T follicular helper cell (primary cell): ENCODE measurements around the gene ECHDC3.

ENCODE experiments used
- DNase-seq: peaks from one replicate; pipeline ENCODE4 v3.0.0-alpha.2; 2020; ENCODE audit warnings: low read depth

Gene ECHDC3

DNA sequence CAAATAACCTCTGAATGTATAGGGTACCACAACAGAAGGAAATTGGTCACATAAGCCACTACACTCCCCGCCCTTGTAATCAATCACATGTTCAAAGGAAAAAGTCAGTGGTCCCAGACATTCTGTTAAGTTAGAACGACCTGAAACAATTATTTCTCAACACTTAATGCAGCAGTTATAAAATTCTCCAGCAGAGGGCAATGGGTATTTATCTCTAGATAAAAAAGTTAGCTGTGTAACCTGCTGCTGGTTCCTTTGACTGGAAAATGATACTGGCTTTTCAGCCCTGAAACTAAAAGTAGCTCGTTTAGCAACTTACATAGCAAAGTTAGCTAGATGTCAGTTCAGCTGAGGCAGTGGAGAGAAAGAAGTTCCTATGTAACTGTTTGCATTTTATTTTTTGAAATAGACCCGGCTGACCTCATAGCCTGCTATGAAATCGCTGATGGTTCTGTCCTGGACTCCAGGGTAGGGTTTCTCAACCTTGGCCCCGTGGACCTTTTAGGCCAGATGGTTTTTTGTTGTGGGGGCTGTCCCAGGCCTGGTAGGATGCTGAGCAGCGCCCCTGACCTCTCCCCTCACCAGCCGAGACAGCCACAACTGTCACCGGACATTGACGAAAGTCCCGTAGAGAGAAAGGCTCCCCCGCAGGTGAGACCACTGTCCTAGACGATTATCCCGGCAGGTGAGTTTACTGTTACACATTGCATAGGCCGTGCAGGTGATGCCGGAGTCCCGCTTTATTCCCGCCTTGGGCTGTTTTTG lies 40.8 kb downstream of the ECHDC3 start:
- DNase-seq: no peak

DNA sequence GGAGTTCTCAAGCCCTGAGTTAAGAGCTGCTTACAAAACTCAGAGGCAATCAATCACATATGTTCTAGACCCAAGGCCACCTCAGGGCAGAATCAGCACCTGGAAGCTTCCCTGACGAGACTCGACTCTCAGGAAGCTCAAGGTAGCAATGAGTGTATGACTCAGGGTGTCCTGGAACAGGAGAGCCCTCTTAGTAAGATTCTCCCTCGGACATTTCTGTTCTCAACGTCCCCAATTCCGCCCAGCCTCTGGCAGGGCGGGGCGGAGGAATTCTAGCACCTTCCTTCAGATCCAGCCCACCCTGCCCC lies 41.3 kb downstream of the ECHDC3 start:
- DNase-seq: no peak

DNA sequence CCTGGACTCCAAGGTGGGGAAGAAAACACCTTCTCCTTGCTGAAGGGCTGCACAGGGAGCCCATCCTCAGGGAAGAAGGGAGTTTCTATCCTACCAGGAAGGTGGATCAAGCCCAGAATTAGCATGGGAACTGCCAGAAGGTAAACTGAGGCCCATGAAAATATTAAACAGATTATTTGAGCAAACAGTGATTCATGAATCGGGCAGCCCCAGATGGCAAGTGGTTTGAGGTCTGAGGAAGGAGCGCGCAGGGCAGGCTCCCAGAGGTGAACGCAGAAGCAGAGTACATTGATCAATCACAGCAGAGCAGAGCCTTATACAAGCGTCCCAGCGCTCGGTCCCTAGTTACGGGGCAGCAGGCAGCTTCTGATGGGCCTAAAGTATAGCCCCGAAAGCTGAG lies 45.2 kb downstream of the ECHDC3 start:
- no peak for DNase-seq

DNA sequence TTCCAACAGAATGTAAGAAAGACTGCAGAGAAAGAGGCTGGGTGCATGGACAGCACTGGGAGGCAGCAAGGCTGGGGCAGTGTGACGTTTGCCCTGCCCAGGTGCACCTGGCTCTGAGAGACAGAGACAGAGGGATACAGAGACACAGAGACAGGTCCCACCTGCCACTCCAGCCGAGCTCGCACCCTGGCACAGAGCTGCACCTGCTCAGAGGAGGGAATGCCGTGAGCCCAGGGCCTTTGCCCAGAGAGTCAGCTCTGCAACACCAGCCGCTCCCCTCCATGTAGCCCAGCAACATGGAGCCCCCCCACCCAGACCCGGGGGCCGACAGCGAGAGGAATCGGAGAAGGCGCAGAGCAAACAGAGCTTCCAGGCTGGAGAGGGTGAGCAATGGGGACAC lies 45.7 kb downstream of the ECHDC3 start:
- no peak for DNase-seq

DNA sequence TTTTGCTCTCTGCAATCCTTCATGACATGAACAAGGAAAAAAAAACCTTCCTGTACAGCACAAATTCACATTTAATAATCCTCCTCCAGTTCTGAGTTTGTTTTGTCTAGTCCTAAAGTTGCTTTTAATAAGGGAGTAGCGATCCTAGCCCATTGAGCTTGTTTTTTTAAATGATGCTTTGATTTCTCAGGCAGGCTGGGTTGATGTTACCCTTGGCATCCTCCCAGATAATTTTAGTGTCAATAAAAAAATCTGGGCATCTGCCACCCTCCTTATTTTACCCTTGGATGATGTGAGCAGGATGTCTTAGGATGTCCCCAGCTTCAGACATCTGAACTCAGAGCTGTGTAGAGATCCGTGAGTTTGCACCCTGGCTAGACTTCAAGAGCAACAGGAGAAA lies 47.1 kb downstream of the ECHDC3 start:
- DNase-seq: no peak

DNA sequence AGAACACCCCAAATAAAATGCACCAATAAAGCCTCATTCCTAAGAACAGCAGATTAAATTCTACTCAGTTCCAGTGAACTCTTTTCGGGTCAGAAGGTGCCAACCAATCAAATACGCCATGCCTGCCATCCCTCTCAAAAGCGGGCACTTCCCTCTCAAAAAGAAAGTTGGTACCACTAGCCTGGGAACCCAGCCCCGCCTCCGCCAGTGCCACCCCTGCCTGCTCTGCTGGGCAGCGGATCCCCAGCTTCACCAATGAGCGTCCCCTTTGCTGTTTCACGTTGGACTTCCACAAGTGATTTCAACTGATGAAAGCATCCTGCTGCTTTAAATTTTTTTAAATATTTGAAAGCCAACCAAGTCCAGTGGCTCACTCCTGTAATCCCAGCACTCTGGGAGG lies 47.8 kb downstream of the ECHDC3 start:
- DNase-seq: no peak

DNA sequence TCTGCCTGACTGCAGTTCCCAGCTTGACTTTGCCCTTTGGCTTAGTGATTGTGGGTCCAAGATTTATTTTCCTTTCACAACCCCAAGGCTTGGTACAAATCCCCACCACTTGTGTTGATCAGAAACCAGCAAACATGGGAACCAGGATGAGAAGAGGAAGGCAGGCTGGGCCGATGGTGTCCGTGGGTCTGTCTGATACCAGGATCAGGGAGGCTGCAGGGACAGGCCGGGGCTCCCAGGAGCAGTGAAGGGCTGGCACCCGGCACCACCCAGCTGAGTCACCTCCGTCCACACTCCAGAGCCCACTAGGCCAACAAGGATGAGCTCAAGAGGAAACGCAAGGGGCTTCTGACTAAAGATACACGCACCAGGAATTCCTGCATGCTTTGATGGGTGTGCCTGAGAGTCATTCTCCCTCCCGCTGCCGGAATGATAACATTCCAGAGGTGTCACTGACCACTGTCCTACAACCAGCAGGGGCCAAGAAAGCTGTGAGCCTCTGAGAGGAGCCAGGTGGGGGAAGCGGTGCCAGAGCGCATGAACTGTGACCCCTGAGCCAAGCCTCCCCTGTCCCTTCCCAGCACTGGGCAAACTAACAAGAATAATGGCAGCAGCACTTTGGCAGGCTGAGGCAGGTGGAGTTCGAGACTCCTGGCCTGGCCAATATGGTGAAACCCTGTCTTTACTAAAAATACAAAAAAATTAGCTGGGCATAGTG lies 51.7 kb downstream of the ECHDC3 start:
- DNase-seq: no peak

DNA sequence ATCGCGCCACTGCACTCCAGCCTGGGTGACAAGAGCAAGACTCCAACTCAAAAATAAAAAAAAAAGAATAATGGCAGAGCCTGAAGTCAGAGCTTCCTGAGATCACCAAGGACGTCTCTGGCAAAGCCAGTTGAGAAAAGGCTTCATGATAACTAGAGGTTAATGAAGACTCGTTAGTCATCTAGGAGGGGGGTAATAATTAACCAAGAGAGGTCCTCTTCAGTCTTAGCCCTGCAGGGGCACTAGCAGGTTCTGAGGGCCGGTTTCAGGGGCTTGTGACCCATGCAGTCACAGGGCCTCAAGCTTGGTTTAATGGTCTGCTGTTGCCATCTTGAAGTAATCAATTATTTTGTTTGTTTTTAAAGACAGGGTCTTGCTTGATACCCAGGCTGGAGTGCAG lies 52.4 kb downstream of the ECHDC3 start:
- no peak for DNase-seq

DNA sequence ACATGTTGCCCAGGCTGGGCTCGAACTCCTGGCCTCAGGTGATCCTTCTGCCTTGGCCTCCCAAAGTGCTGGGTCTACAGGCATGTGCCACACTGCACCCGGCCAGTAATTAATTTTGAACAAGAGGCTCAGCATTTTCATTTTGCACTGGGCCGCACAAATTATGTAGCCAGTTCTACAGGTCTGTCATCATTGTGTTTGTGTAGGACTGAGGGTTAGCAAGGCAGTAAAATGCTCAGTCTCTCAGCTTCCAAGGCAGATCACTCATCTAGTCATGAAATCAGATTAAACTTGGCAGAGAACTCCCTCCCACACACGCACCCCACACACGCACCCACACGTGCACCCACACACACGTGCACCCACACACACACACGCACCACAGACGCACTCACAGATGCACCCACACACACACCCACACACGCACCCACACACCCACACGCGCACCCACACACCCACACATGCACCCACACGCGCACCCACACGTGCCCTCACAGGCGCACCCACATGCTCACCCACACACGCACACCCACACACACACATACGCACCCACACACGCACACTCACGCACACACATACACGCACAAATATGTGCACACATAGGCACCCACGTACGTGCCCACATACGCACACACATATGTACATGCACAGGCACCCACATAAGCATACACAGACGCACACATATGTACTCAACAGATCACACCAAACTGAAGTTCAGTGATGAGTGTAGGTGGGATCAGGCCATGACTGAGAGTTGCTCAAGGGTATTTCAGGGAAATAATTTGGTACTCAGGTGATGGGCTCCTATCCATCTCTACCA lies 53.1 kb downstream of the ECHDC3 start:
- no peak for DNase-seq

DNA sequence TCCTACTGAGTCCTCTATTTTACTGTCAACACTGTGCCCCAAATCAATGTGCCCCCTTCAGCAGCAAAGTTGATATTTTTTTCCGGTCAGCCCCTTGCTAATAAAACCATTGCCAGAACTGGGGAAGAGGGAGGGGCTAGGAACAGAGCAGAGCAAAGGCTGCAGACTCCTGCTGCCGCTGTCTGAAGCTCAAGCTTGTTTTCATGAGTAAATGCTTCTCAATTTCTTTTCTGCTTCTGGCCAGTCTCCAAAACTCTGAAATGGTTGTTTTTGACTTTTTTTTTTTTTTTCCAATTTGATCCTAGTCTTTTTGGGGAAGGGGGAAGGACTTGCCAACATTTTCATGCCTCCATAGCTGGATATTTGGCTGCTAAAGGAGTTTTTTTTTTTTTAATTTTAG lies 54.3 kb downstream of the ECHDC3 start:
- no peak for DNase-seq

DNA sequence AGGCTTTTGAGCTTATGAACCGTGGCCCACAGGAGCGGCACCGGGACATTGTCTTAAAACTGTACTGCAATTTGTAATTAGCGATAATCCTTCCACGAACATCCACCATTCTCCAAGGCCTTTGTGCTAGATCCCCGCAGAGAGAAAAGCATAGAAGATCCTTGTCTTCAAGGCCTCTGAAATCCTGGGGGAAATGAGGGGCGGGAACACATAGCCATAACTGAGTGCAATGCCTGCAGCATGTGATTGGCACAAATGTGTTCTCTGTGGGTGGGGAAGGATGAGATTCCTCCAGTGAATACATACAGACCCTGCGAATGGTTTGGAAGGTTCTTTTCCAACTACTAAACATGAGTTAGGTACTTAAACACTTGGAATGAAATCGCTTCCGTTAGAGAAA lies 55.1 kb downstream of the ECHDC3 start:
- no peak for DNase-seq

DNA sequence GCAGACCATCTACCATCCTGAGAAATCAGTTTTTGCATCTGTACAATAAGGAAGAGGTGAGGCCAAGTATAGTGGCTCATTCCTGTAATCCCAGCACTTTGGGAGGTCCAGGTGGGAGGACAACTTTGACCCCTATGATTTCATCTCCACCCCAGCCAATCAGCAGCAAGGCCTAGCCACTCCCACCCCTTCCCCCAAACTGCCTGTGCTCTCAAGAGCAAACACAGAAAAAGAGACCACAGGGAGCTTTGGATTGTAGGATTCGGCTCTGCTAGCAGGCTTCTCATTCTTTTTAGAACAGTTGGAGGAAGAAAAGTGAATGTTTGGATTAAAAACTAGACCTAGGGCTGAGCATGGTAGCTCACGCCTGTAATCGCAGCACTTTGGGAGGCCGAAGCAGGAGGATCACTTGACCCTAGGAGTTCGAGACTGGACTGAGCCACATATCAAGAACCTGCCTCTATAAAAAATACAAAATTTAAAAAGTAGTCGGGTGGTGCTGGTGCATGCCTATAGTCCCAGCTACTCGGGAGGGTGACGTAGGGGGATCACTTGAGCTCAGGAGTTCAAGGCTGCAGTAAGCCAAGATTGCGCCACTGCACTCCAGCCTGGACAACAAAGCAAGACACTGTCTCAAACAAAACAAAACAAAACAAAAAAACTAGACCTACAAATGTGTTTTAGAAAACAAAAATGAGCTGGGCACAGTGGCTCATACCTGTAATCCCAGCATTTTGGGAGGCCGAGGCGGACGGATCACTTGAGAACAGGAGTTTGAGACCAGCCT lies 55.9 kb downstream of the ECHDC3 start:
- no peak for DNase-seq

DNA sequence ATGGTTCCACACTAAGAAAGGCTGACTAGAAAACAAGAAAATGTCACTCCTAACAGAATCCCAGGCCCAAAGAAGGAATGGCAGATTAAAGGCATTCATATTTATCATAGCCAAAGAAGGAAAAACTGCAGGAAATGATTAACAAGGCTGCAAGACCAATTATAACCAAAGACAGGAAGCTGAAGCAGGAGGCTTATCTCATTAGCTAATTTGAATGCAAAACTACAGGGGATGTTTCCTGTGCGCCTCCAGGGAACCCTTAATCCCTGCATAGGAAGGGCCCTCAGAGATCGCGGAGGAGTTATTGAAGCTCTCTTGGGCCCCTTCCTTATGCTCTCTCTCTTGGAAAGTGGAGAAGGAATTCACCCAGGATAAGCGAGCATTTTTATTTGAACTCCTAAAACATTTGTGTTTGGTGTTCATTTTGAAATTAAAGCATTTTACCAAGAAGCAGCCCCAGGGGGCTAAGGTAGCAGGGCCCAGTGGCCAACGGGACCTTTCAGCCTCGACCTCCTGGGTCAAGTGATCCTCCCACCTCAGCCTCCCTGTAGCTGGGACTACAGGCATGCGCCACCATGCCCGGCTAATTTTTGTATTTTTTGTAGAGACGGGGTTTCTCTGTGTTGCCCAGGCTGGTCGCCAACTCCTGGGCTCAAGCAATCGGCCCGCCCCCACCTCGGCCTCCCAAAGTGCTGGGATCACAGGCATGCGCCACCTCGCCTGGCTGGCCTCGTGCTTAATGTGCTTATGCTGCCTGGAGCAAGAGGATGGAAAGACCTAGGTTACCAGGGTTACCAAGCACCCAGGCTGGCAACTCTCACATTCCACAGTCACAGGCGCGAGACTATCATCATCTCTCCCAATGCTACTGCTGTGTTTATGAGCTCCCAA lies 56.9 kb downstream of the ECHDC3 start:
- DNase-seq: no peak

DNA sequence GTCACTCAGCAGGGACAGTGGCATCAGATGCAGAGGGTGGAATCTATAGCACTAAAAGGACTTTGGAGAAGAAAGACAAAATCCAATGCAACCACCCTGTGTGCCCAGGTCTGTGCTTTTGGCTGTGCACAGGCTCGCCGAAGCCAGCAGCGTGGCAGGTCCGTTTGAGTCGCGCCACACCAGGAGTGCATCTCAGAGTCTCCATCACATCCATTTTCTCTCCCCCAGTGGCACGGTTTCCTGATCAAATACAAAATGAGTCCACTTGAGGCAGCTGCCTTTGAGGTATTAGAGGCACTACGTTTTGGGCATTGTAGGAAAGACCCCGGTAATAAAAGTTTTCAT lies 57.5 kb downstream of the ECHDC3 start:
- DNase-seq: no peak

DNA sequence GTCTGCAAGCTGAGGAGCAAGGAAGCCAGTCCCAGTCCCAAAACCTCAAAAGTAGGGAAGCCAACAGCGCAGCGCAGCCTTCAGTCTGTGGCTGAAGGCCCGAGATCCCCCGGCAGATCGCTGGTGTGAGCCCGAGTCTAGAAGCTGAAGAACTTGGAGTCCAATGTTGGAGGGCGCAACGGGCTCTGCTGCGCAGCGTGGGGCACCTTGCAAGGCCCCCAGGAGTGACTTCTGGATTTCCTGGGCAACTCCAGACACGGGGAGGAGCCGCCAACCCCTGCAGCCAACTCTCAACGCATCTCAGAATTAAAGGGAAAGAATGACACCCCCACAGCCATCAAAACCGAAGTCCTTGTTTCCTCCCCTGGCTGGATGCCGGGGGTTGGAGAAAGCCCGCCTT lies 62.2 kb downstream of the ECHDC3 start:
- DNase-seq: no peak

DNA sequence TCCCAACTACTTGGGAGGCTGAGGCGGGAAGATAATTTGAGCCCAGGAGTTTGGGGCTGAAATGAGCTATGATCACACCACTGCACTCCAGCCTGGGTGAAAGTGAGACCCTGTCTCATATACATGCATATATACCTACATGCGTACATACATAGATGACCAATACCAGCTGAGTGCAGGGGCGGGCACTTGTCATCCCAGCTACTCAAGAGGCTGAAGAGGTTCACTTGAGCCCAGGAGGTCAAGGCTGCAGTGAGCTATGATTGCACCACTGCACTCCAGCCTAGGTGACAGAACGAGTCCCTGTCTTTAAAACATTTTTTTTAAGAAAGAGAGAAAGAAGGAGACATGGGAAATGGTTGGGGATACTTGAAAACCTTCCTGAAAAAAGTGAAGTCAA lies 63.6 kb downstream of the ECHDC3 start:
- no peak for DNase-seq

DNA sequence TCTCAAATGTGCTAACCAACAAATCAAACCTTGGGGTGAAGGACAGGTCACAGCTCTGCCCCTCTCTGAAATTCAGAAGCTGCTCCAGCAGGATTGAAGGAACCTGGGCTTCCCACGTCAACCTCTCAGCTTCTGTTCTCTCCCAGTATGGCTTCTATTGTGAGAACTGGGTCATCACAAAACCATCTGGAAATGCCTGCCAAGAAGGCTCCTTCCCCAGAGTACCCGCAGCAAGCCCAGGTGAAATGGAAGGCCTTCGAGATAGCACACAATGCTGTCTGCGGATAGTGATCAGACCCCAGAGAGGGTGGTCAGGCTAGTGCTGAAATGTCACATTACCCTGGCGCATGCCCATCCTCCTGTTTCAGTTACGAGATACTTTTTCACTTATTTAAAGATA lies 64.5 kb downstream of the ECHDC3 start:
- no peak for DNase-seq

DNA sequence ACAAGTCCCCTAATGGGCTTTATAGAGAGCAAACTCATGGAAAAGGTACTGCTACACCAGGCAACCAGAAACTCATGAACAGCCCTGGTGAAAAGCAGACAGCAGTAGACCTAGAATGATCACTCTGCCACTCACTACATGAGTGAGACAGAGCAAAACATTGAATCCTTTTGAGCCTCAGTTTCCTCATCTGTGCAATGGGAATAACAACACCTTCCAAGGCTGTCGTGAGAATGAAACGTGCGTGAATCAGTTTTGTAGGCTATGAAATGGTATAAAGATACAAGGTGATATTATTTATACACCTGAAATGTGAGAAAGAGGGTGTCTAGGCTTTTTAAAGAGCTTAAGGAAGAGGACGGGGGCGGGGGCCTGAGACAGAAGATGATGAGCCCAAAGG lies 66.6 kb downstream of the ECHDC3 start:
- no peak for DNase-seq

DNA sequence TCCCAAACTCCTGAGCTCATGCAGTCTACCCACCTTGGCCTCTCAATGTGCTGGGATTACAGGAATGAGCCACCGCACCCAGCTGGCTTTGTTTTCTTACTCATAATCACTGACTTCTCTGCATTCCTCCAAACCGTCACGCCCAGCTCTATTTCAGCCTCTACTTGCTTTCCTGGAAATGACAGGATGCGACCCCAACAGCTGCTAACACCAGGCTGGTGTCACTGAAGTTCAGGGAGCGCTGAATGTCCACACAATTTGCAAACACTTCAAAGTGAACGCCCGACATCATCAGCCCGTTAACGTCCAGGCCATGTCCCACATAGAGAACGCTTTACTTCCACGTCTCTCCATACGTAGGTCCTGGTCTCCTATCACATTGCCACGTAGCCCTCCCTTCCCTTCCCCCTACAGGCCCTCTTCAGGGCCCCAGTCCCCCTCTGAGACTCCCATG lies 68.2 kb downstream of the ECHDC3 start:
- DNase-seq: no peak

DNA sequence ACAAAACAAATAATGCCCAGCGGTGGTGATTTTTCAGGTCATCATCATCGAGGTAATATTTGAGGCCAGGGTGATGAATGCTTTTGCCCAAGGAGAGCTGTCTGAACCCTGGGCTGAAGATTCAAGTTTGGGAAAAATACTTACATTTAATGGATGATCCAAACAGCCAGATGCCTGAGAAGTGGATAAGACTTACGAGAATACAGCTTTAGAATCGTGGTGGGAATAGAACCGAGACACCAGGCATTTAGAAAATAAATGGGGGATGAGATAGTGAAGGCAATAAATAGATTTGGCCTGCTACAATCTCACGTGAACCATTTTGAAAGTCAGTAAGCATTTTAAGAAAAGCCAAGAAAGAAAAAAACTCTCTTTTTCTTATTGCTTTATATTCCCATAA lies 68.8 kb downstream of the ECHDC3 start:
- DNase-seq: no peak

DNA sequence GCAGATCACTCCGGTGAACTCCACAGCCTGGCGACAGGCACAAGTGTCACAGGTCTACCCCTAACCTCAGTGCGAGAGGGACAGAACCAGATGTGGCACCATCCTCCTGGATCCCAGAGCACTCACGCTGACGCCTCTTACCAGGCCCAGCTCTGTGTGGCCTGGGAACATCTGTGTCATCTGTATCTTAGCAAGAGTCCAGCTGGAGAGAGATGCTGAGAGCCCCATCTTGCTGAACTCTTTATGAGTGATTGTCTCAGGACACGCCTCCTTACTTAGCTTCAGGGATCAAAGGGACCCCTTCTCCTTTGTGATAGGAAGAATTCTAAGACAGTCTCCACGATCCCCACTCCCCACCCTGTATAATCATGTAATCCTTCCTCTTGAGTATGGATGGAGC lies 71.0 kb downstream of the ECHDC3 start:
- DNase-seq: no peak
